HG03571 (cell line): ENCODE data around the gene RPS8.
"Not testable (repeated sequence)": the region's sequence is repeated elsewhere in the genome, so short reads cannot be mapped to it uniquely, and the experiment has no call there.

Experiments used
- ATAC-seq: cut with Tn5 transposase; IDR thresholded peaks from one replicate; pipeline ENCODE4 v1.9.1; 2021; ENCODE audit not compliant: unreplicated experiment

Gene RPS8

GRCh38 chr1:44819196-44819607 lies 43.9 kb downstream of the RPS8 start:
- no peak for ATAC-seq

- ATAC-seq, result peak; percentile 75
Observed at GRCh38 chr1:44819608-44820327, 44.4 kb downstream of the RPS8 start.

- no peak for ATAC-seq
Observed at GRCh38 chr1:44820328-44821239, 45.2 kb downstream of the RPS8 start.

- ATAC-seq, result no peak
Observed at GRCh38 chr1:44821240-44821715, 45.9 kb downstream of the RPS8 start.

GRCh38 chr1:44822131-44822701 lies 46.9 kb downstream of the RPS8 start:
- ATAC-seq, result no peak

- ATAC-seq, result no peak
Observed at GRCh38 chr1:44822981-44823451, 47.7 kb downstream of the RPS8 start.

GRCh38 chr1:44824392-44824791 lies 49.1 kb downstream of the RPS8 start:
- ATAC-seq, result not testable (repeated sequence)

- no peak for ATAC-seq
Observed at GRCh38 chr1:44826375-44827196, 51.2 kb downstream of the RPS8 start.

GRCh38 chr1:44827197-44828002 lies 52.1 kb downstream of the RPS8 start:
- no peak for ATAC-seq

- no peak for ATAC-seq
Observed at GRCh38 chr1:44828003-44828651, 52.8 kb downstream of the RPS8 start.
